Tibial nerve (tissue), 3 donors: Measurements from ENCODE around the gene ALDH3A1.

Experiments
- CTCF ChIP-seq, 5 experiments: fragments of 200-600 bp in 3 of 5; fragments of 450-650 bp in 2 of 5; sonication (generic) in 3 of 5; IDR thresholded peaks; one replicate each; pipeline ENCODE4 v1.5.1; 2016 to 2019; ENCODE audit warnings: antibody characterized with exemption in 5 of 5, mild to moderate bottlenecking in 3 of 5, moderate library complexity in 2 of 5
- POLR2A ChIP-seq, 2 donors: fragments of 450-650 bp; IDR thresholded peaks; one replicate each; pipeline ENCODE4 v1.6.1; 2017; ENCODE audit warnings: antibody characterized with exemption in 2 of 2, mild to moderate bottlenecking in 2 of 2, moderate library complexity in 2 of 2

- TF ChIP-seq CTCF (IDR thresholded peaks at IDR 0.05) (no peak), POLR2A (IDR thresholded peaks at IDR 0.05) (no peak)
Measured at GRCh38 chr17:19791918-19792550, 43.9 kb upstream of the ALDH3A1 start.
